GM20431 (cell line): ENCODE measurements around the gene KCP.
"Not testable (repeated sequence)": the region's sequence is repeated elsewhere in the genome, so short reads cannot be mapped to it uniquely, and the experiment has no call there.

ENCODE experiments used
- in situ Hi-C: fragments of 300-500 bp; cut with MseI, MboI; formaldehyde crosslinking; loops from one replicate; pipeline ENCODE4 v1.15.0; 2020; ENCODE audit warnings: low sequenced_read_pairs; ENCODE audit not compliant: unreplicated experiment

Gene KCP

DNA sequence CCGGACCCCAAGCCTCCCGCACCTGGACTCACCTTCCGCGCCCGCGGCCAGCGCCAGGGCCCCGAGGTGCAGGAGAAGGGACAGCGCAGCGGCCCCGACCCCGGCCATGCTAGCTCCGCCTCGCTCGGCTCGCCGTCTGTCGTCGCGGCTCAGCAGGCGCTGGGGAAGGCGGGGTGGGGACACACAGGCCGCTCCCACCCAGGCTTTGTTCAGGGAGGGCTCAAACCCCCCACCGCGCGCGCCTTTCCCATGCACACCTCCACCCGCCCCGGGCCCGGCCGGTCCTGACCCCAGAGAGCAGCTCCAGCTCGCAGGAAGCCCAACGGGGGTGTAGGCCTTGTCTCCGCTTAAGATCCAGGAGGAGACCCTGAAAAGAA is at the start of gene KCP:
Gene KCP, minus strand, starts transcription at position 141 of the 377 bp plus-strand sequence. Its CDS starts 33 bp downstream, at position 108.
- in situ Hi-C loops = no loop called here

- in situ Hi-C loops = no loop called here
Measured at GRCh38 chr7:128959296-128959695, 48.8 kb upstream of the KCP start.

GRCh38 chr7:128955981-128956380 is 45.5 kb upstream of the KCP start:
- in situ Hi-C loops = no loop called here

- in situ Hi-C loops = no loop called here
Measured at GRCh38 chr7:128954830-128955802, 44.6 kb upstream of the KCP start.

- in situ Hi-C loops = no loop called here
Measured at GRCh38 chr7:128954150-128954549, 43.6 kb upstream of the KCP start.

- in situ Hi-C loops = no loop called here
Measured at GRCh38 chr7:128951296-128951695, 40.8 kb upstream of the KCP start.

GRCh38 chr7:128948976-128949760 is 38.7 kb upstream of the KCP start:
- in situ Hi-C loops = no loop called here

GRCh38 chr7:128948312-128948973 is 37.9 kb upstream of the KCP start:
- in situ Hi-C loops = no loop called here

DNA sequence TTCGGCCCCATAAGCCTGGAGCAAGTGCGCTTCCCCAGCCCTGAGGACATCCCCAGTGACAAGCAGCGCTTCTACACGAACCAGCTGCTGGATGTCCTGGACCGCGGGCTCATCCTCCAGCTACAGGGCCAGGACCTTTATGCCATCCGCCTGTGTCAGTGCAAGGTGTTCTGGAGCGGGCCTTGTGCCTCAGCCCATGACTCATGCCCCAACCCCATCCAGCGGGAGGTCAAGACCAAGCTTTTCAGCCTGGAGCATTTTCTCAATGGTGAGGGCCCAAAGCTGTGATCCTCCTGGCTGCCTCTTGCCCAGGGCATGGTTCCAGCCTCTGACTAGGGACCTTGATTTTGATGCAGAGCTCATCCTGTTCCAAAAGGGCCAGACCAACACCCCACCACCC is 37.3 kb upstream of the KCP start:
- in situ Hi-C loops = no loop called here

- in situ Hi-C loops = no loop called here
Measured at GRCh38 chr7:128946936-128947830, 36.7 kb upstream of the KCP start.

DNA sequence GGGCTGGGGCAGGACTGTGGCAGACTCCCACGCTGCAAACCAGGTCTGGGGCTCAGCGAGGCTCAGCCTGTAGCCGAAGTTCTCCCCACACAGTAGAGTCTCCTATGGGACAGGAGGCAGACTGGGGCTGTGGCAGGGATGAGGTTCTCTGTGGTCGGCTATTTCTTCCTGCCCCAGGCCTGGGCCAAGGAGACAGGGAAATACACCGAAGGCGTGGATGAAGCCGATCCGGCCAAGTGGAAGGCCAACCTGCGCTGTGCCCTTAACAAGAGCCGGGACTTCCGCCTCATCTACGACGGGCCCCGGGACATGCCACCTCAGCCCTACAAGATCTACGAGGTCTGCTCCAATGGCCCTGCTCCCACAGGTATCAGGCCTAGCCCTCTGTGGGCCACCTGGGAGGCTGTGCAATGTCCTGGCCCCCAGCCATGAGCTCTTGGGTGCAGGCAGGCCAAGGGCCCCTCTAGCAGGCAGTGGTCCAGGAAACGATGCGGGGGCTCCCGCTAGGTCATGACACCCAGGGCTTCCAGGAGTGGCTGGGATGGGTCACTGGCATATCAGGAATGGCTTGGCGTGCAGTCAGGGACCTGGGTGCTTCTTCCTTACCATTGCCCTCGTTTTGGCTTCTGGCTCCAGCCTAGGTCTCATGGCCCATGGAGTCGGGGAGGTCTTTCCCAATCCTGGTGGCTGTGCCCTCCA is 35.3 kb upstream of the KCP start:
- in situ Hi-C loops = no loop called here

- in situ Hi-C loops = no loop called here
Measured at GRCh38 chr7:128944487-128945236, 34.2 kb upstream of the KCP start.

DNA sequence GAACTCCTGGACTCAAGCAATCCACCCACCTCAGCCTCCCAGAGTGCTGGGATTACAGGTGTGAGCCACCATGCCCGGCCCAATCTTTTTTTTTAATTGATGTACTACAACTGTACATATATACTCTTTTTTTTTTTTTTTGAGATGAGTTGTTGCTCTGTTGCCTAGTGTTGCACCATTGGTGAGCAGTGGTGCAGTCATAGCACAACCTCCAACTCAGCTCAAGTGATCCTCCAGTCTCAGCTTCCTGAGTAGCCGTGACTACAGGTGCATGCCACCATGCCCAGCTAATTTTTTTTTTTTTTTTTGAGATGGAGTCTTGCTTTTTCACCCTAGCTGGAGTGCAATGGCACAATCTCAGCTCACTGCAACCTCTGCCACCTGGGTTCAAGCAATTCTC is 32.7 kb upstream of the KCP start:
- in situ Hi-C loops = not testable (repeated sequence)

- in situ Hi-C loops = no loop called here
Measured at GRCh38 chr7:128941946-128942526, 31.5 kb upstream of the KCP start.

DNA sequence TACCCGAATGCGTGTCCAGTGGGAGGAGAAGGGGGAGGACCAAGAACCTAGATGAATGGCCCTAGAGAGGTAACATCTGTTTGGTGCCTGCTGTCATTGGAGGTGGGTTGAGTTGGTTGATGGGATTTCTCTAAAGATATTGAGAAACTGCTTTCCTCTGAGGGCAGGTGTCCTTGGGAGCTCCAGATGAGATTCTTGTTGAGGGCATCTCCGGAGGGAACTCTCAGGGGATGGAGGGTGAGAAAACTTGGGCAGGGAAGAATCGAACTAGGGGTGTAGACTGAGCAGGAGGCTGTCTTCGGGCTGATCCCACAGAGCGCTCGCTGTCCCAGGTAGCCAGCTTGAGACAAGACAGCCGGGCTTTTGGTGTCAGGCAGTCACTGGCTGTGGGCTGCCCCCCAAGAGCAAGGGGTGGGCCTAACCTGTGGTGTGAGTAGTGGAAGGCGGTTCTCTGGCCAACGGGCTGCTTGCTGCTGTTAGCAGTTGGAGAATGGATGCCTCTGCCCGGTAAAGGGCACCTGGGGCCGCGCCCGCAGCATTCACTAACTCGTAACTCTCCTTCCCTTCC is 30.9 kb upstream of the KCP start:
- in situ Hi-C loops = no loop called here

DNA sequence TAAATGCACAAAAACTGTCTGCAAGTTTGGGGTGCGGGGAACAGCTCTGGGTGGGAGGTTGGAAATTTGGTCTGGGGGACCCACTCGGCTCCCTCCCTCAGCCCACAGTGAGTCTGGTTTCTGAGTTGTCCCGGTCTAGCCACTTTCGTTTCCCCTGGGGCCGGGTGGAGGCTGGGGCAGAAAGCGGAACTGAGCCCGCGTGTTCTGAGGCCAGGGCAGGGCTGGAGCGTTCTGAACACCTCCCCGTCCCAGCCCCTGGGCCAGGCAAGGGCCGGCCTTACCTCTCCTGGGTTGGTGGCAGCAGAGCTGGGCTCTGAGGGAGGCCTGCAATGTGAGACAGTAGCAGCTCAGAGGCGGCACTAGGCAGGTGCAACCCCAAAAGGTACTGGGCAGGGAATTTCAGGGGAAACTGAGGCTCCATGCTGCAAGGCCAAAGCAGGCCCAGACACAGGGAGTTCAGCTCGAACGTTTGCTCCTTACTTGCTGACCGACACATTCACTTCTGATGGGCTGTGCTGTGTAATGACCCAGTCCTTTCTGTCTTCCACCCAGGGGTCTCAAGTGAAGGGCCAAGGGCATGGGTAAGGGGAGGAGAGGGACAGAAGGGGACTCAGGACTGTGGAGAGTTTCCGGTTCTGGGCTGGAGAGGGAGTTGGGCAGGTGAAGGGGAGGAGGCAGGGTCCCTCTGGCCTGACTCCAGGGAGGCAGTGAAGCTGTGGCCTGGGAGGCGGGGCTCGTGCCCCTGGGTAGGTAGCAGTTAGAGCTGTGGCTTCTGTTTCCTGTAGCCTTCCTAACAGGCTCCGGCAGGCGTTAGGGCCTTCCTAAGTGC is 30.2 kb upstream of the KCP start:
- in situ Hi-C loops = no loop called here

- in situ Hi-C loops = no loop called here
Measured at GRCh38 chr7:128939861-128940410, 29.4 kb upstream of the KCP start.
